Measurements from ENCODE around the gene NISCH. TPM values are rescaled to one million over a fixed set of nuclear protein-coding genes. Genes with fewer than 3 reads are reported as not detected.

The NISCH gene
- polyA plus RNA-seq, 1 donor (not counting 4 experiments of a cell fraction or from before 2014, with no cell fraction given), result 48.1 TPM

DNA sequence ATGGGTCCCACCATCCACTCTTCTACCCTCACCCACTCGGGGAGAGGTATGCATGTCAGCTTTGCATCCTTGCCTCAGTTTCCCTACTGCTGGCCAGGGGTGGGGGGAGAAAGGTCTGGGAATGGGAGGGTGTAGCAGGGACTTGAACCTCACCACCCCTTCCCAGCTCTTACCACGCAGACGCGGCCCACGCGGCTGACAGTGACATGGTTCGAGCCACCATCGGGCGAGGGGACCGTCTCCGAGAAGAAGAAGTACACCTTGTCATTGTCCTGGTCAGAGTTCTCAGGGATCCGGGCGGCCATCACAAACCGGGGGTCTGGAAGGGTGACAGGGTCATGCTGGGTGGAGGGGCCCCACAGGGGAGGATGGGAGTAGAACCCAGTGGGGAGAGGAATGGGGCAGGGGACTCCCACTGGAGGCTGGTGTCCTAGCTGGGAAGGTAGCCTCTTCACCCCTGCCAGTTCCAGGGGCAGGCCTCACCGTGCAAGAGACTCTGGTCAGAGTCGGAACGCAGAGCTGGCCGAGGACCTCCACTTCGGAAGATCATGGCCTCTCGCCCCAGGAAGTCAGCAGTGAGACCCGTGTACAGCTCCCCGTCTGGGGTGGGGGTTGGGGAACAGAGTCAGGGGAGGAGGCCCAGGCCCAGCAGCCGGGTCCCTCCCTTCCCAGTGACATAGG is 14.2 kb upstream of the NISCH start:
- Histone ChIP-seq H3K36me3 (ENCODE audit: control insufficient read depth in 2 of 2, extremely low read depth in 1 of 2, insufficient read depth in 2 of 2, low read length in 2 of 2) (no peaks in the 10 kb centered on the region), H4K20me1 (ENCODE audit: control insufficient read depth, extremely low read depth, insufficient read depth, low read length) (no peaks in the 10 kb centered on the region), H3K27ac (ENCODE audit: control insufficient read depth, insufficient read depth, low read length) (no peak overlapping the region), H3K4me3 (ENCODE audit: control insufficient read depth in 2 of 3, extremely low read depth in 1 of 3, insufficient read depth in 2 of 3, low read depth in 1 of 3, low read length in 3 of 3) (no peak overlapping the region), H3K9me1 (ENCODE audit: control insufficient read depth, extremely low read depth, insufficient read depth, low read length) (no peaks in the 10 kb centered on the region), H3K4me1 (ENCODE audit: control insufficient read depth, extremely low read depth, insufficient read depth, low read length) (peaks cover 10% of the 10 kb centered on the region), H3K9me3 (ENCODE audit: control insufficient read depth, low read depth, low read length) (no peaks in the 10 kb centered on the region), H3K9ac (ENCODE audit: control insufficient read depth, extremely low read depth, insufficient read depth, low read length) (no peak overlapping the region), H3K27me3 (ENCODE audit: control insufficient read depth, extremely low read depth, insufficient read depth, low read length) (no peaks in the 10 kb centered on the region), H2AFZ (ENCODE audit: control insufficient read depth, low read length) (no peak overlapping the region), H3K4me2 (ENCODE audit: control insufficient read depth, extremely low read depth, insufficient read depth, low read depth, low read length) (no peak overlapping the region), H3K79me2 (ENCODE audit: control insufficient read depth, insufficient read depth, low read length) (no peaks in the 10 kb centered on the region)
- no peak for TF ChIP-seq EZH2 (IDR thresholded peaks at IDR 0.05; ENCODE audit: low read length)
- no peak for FAIRE-seq
- dilution Hi-C loops (cut with MboI; ENCODE audit: extremely low pct_ligation_motif_present, low sequenced_read_pairs), result no loop called here
- no peak for DNase-seq (ENCODE audit: low read depth, low spot score)

DNA sequence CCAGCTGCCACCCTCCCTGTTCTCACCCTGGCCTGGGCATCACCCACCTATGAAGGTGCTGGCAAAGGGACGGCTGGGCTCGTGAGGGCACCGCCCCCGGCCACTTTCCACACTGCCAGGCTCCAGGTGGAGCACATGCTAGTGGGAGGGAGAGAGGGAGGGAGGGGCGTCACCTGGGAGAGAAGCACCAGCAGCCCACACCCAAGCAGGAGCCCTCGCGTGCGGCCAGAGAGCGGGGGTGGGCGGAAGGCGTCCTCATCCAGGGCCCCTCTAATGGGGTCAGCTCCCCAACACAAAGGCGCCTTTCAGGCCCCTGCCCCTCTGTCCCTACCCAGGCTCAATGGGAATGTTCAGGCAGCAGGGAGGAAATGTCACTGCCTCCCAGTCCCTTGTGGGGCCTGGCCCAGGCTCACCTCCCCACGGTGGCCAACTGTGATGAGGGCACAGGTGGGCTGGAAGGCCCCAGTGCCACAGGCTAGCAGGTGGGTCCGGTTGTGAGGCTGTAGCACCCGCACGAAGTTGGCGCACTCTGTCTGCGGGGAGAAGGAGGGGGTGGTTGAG is 13.6 kb upstream of the NISCH start:
- H3K36me3 ChIP-seq (ENCODE audit: control insufficient read depth in 2 of 2, extremely low read depth in 1 of 2, insufficient read depth in 2 of 2, low read length in 2 of 2), result no peaks in the 10 kb centered on the region
- H3K4me2 ChIP-seq (ENCODE audit: control insufficient read depth, extremely low read depth, insufficient read depth, low read depth, low read length), result no peak overlapping the region
- dilution Hi-C loops (cut with MboI; ENCODE audit: extremely low pct_ligation_motif_present, low sequenced_read_pairs), result no loop called here
- H3K27me3 ChIP-seq (ENCODE audit: control insufficient read depth, extremely low read depth, insufficient read depth, low read length), result no peaks in the 10 kb centered on the region
- peaks cover 10% of the 10 kb centered on the region for H3K4me1 ChIP-seq (ENCODE audit: control insufficient read depth, extremely low read depth, insufficient read depth, low read length)
- no peaks in the 10 kb centered on the region for H3K79me2 ChIP-seq (ENCODE audit: control insufficient read depth, insufficient read depth, low read length)
- no peaks in the 10 kb centered on the region for H3K9me1 ChIP-seq (ENCODE audit: control insufficient read depth, extremely low read depth, insufficient read depth, low read length)
- H3K9ac ChIP-seq (ENCODE audit: control insufficient read depth, extremely low read depth, insufficient read depth, low read length), result no peak overlapping the region
- H3K9me3 ChIP-seq (ENCODE audit: control insufficient read depth, low read depth, low read length), result no peaks in the 10 kb centered on the region
- H4K20me1 ChIP-seq (ENCODE audit: control insufficient read depth, extremely low read depth, insufficient read depth, low read length), result no peaks in the 10 kb centered on the region
- TF ChIP-seq, protein P1, sequence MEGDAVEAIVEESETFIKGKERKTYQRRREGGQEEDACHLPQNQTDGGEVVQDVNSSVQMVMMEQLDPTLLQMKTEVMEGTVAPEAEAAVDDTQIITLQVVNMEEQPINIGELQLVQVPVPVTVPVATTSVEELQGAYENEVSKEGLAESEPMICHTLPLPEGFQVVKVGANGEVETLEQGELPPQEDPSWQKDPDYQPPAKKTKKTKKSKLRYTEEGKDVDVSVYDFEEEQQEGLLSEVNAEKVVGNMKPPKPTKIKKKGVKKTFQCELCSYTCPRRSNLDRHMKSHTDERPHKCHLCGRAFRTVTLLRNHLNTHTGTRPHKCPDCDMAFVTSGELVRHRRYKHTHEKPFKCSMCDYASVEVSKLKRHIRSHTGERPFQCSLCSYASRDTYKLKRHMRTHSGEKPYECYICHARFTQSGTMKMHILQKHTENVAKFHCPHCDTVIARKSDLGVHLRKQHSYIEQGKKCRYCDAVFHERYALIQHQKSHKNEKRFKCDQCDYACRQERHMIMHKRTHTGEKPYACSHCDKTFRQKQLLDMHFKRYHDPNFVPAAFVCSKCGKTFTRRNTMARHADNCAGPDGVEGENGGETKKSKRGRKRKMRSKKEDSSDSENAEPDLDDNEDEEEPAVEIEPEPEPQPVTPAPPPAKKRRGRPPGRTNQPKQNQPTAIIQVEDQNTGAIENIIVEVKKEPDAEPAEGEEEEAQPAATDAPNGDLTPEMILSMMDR (optimal IDR thresholded peaks at IDR 0.05 in 1 of 3, IDR thresholded peaks at IDR 0.05 in 1 of 3, conservative IDR thresholded peaks at IDR 0.05 in 1 of 3; ENCODE audit: extremely low read depth in 1 of 3, insufficient read depth in 2 of 3, low read length in 3 of 3), result no peak
- TF ChIP-seq EZH2 (IDR thresholded peaks at IDR 0.05; ENCODE audit: low read length), result no peak
- DNase-seq (ENCODE audit: low read depth, low spot score) (no peak), FAIRE-seq (no peak)
- H3K27ac ChIP-seq (ENCODE audit: control insufficient read depth, insufficient read depth, low read length), result no peak overlapping the region
- no peak overlapping the region for H3K4me3 ChIP-seq (ENCODE audit: control insufficient read depth in 2 of 3, extremely low read depth in 1 of 3, insufficient read depth in 2 of 3, low read depth in 1 of 3, low read length in 3 of 3)
- no peak overlapping the region for H2AFZ ChIP-seq (ENCODE audit: control insufficient read depth, low read length)
